Skeletal muscle tissue (tissue), 4 donors: ENCODE data around the gene ADGRF5. TPM values are rescaled to one million over a fixed set of nuclear protein-coding genes. Genes with fewer than 3 reads are reported as not detected.

ENCODE experiments used
- H3K27ac ChIP-seq: one replicate; pipeline ENCODE4 v1.7.0; 2013; ENCODE audit warnings: mild to moderate bottlenecking, low read depth, low read length, inconsistent platforms
- H3K27me3 ChIP-seq, 3 donors: one replicate each; pipeline ENCODE4 v1.7.0; 2013; ENCODE audit warnings: low read length in 3 of 3; ENCODE audit not compliant: control insufficient read depth in 3 of 3, insufficient read depth in 3 of 3
- H3K36me3 ChIP-seq, 3 donors: one replicate each; pipeline ENCODE4 v1.7.0; 2013; ENCODE audit warnings: low read length in 3 of 3; ENCODE audit not compliant: control insufficient read depth in 3 of 3, insufficient read depth in 3 of 3
- H3K4me1 ChIP-seq, 3 donors: one replicate each; pipeline ENCODE4 v1.7.0; 2013; ENCODE audit warnings: low read length in 3 of 3, mild to moderate bottlenecking in 3 of 3; ENCODE audit not compliant: control insufficient read depth in 3 of 3, insufficient read depth in 3 of 3
- H3K4me3 ChIP-seq, 3 donors: one replicate each; pipeline ENCODE4 v1.7.0; 2013; ENCODE audit warnings: low read length in 3 of 3
- H3K9ac ChIP-seq, 3 donors: one replicate each; pipeline ENCODE4 v1.7.0; 2013; ENCODE audit warnings: low read length in 3 of 3, mild to moderate bottlenecking in 3 of 3, moderate library complexity in 2 of 3, low read depth in 1 of 3
- H3K9me3 ChIP-seq, 3 donors: one replicate each; pipeline ENCODE4 v1.7.0; 2013; ENCODE audit warnings: low read length in 3 of 3; ENCODE audit not compliant: control insufficient read depth in 3 of 3
- total RNA-seq: library from RNA; depleted of rRNA; stranded (reverse); fragments of >200 nt; gene quantifications from one replicate; pipeline ENCODE4 v1.2.3, GENCODE V29; 2014
- donor health status: Osteomylitis.

The ADGRF5 gene
- total RNA-seq, 1 donor from 2014 or later = 26.1 TPM

GRCh38 chr6:46815130-46815529, 106.6 kb downstream of the ADGRF5 start:
- Histone ChIP-seq H3K9ac (no peak overlapping the region), H3K27ac (no peak overlapping the region), H3K27me3 (peaks cover 0 to 2% (median 0%) of the 10 kb centered on the region in 3 donors), H3K36me3 (no peaks in the 10 kb centered on the region), H3K9me3 (no peaks in the 10 kb centered on the region), H3K4me3 (no peak overlapping the region), H3K4me1 (no peaks in the 10 kb centered on the region)

DNA sequence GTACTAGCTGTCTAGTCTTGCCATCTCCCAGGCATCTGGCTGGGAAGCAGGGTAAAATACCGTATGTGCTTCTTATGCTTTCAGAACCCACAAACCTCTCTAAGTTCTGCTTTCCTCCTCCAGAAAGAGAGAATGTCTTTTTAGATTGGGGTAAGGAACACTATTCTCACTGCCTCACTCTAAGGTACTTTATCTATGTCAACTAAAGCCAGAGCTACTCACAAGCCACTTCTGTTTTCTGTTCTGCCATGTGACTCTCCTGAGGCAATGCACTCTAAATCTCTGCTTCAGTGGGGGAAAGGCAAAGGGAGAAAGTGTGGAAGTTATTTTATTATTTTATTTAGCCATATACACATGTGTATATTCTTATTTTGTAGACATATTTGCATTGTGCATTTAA, 112.9 kb downstream of the ADGRF5 start:
- Histone ChIP-seq H3K27me3 (no peaks in the 10 kb centered on the region), H3K36me3 (no peaks in the 10 kb centered on the region), H3K9ac (no peak overlapping the region), H3K27ac (no peak overlapping the region), H3K4me3 (no peak overlapping the region), H3K9me3 (no peaks in the 10 kb centered on the region), H3K4me1 (no peaks in the 10 kb centered on the region)

Other genes with a start within 250 kb of the ADGRF5 start
- gene TDRD6, start 234.1 kb downstream of the ADGRF5 start, total RNA-seq = 0.52 TPM
- 1.6 TPM for gene PLA2G7, start 186.6 kb downstream of the ADGRF5 start, total RNA-seq
- not detected for gene ANKRD66, start 175.0 kb downstream of the ADGRF5 start, total RNA-seq
- not detected for gene MEP1A, start 128.5 kb downstream of the ADGRF5 start, total RNA-seq
- not detected for gene ADGRF1, start 120.4 kb upstream of the ADGRF5 start, total RNA-seq